Large intestine (tissue), 12 donors: Measurements from ENCODE around the gene OR1A1. TPM values are rescaled to one million over a fixed set of nuclear protein-coding genes. Genes with fewer than 3 reads are reported as not detected.
"Not testable (repeated sequence)": the region's sequence is repeated elsewhere in the genome, so short reads cannot be mapped to it uniquely, and the experiment has no call there.

ENCODE experiments used
- DNase-seq, 2 donors: peaks; one replicate each; pipeline versions ENCODE4 v3.0.0 to v3.0.0-alpha.2; 2013
- H3K27ac ChIP-seq: one replicate; pipeline ENCODE4 v1.5.1; 2013; ENCODE audit warnings: low read length
- H3K27me3 ChIP-seq: 2 replicates; pipeline ENCODE4 v1.6.1; 2013; ENCODE audit warnings: low read length; ENCODE audit not compliant: control insufficient read depth, insufficient read depth
- H3K36me3 ChIP-seq: 2 replicates; pipeline ENCODE4 v1.6.1; 2013; ENCODE audit warnings: low read length; ENCODE audit not compliant: control insufficient read depth, insufficient read depth
- H3K4me1 ChIP-seq: one replicate; pipeline ENCODE4 v1.6.1; 2013; ENCODE audit warnings: low read length; ENCODE audit not compliant: control insufficient read depth, insufficient read depth
- H3K4me3 ChIP-seq: one replicate; pipeline ENCODE4 v1.5.1; 2013; ENCODE audit warnings: low read length
- H3K9me3 ChIP-seq: one replicate; pipeline ENCODE4 v1.6.1; 2013; ENCODE audit warnings: mild to moderate bottlenecking, low read depth, low read length, moderate library complexity; ENCODE audit not compliant: control insufficient read depth
- WGBS: methylation state at CpG from one replicate; pipeline ENCODE4 v1.1.5; 2013; ENCODE audit warnings: low lambda C conversion rate; ENCODE audit not compliant: insufficient coverage; 5-methylcytosine and 5-hydroxymethylcytosine counted together
- long read RNA-seq, 11 donors: transcript quantifications; one replicate each; lab custom pipeline, GENCODE V29; 2026
- polyA plus RNA-seq: library from polyadenylated mRNA; unstranded; fragments of 120-200 nt; gene quantifications from one replicate; pipeline ENCODE4 v1.2.1, GENCODE V29; 2013

Gene OR1A1
- polyA plus RNA-seq, result not detected
- long read RNA-seq, donor 1, result 0 reads
- long read RNA-seq, donor 2, result 0 reads
- long read RNA-seq, donor 3, result 0 reads
- long read RNA-seq, donor 4, result 0 reads
- long read RNA-seq, donor 5, result 0 reads
- long read RNA-seq, donor 6, result 0 reads
- long read RNA-seq, donor 7, result 0 reads
- long read RNA-seq, donor 8, result 0 reads
- long read RNA-seq, donor 9, result 0 reads
- long read RNA-seq, donor 10, result 0 reads
- long read RNA-seq, donor 11, result 0 reads

DNA sequence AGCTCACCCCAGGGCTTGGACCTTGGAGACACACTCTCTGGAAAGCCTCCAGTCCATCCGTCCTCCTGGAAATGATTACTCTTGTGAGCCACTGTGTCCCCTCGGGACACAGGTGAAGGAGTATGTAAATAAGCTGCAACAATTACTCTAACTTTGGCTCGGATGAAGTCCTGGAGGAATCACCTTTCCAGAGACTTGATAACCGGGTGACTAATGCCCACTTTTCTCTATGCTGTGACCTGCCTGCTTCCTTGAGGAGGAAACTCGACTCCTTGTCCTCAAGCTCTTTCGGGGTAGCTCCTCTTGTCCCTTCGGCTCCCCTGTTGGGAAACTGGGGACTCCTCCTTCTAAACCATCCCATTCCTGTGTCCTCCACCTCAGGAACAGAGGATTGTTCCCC, at the start of gene OR1A1:
Gene OR1A1 (plus strand): TSS at position 301 of the 400 bp plus-strand sequence. CDS start 7,954 bp downstream, outside the sequence.
- no peaks in the 10 kb centered on the region for H3K4me1 ChIP-seq
- whole genome bisulfite sequencing, result no CpG with 5 or more reads among the region's 7 CpGs
- H3K27ac ChIP-seq, result no peak within 1 kb of the TSS
- no peaks in the 10 kb centered on the region for H3K27me3 ChIP-seq
- DNase-seq, result no peak
- no peaks in the 10 kb centered on the region for H3K9me3 ChIP-seq
- no peaks in the 10 kb centered on the region for H3K36me3 ChIP-seq
- H3K4me3 ChIP-seq, result no peak within 1 kb of the TSS

DNA sequence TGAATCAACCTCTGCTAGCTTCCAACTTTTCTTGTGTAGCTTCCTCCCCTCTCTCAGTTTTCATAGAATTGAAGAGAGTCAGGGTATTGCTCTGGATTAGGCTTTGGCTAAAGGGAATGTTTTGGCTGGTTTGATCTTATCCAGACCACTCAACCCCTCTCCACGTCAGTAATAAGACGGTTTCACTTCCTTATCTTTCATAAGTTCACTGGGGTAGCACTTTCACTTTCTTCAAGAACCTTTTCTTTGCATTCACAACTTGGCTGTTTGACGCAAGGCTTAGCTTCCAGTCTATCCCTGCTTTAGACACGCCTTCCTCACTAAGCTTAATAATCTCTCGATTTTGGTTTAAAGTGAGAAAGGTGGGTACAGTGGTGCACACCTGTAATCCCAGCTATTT, 39.9 kb upstream of the OR1A1 start:
- Histone ChIP-seq H3K4me3 (no peak overlapping the region), H3K27me3 (peaks cover 7% of the 10 kb centered on the region), H3K36me3 (no peaks in the 10 kb centered on the region), H3K27ac (no peak overlapping the region), H3K4me1 (no peaks in the 10 kb centered on the region), H3K9me3 (no peaks in the 10 kb centered on the region)
- WGBS, result no CpG with 5 or more reads among the region's 5 CpGs
- DNase-seq, result no peak

DNA sequence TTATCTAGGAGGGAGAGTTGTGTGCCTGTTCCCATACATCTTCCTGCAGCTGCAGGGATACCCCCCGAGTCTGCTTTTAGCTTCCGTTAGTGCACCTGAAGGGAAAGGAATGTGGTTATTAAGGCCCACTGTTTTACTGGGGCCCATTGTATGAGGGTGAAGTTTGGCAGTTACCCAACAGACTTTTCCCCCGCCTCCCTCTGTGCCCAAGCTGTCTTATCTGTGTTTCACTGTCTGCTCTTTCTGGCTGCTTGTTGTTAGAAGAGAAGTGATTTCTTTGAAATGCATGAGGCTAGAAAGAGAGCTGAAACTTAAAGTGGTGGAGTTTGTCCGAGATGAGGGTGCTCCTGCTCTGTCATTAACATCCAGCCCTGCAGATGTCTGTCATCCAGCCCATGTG, 17.5 kb upstream of the OR1A1 start:
- no peak for DNase-seq
- Histone ChIP-seq H3K36me3 (no peaks in the 10 kb centered on the region), H3K9me3 (no peaks in the 10 kb centered on the region), H3K27ac (no peak overlapping the region), H3K4me1 (no peaks in the 10 kb centered on the region), H3K4me3 (no peak overlapping the region), H3K27me3 (peaks cover 2% of the 10 kb centered on the region)
- no CpG with 5 or more reads among the region's 4 CpGs for WGBS

DNA sequence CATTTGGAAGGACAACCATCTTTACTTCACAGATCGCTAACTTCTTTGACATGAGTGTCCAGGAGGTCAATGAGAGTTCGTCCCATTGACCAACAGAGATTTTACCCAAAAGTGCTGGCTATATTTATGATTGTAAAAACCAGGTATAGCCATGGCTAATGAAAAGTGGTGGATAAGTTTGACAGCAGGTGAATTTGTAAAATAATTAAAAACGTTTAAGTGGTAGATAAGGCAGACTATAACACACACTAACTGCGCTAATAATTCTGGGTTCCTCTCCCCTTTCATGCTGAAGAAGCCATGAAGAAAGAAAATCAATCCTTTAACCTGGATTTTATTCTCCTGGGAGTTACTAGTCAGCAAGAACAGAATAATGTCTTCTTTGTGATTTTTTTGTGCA, 10.2 kb upstream of the OR1A1 start, which contains the start of gene OR1A2:
Gene OR1A2 (plus strand): TSS at position 301 of the 400 bp plus-strand sequence. CDS start 0 bp downstream, at position 301.
- 76% methylated on average over 2 of the region's 4 CpGs for WGBS
- H3K36me3 ChIP-seq, result no peaks in the 10 kb centered on the region
- no peak within 1 kb of the TSS for H3K27ac ChIP-seq
- peaks cover 3% of the 10 kb centered on the region for H3K9me3 ChIP-seq
- H3K4me1 ChIP-seq, result no peaks in the 10 kb centered on the region
- H3K27me3 ChIP-seq, result no peaks in the 10 kb centered on the region
- no peak for DNase-seq
- no peak within 1 kb of the TSS for H3K4me3 ChIP-seq

DNA sequence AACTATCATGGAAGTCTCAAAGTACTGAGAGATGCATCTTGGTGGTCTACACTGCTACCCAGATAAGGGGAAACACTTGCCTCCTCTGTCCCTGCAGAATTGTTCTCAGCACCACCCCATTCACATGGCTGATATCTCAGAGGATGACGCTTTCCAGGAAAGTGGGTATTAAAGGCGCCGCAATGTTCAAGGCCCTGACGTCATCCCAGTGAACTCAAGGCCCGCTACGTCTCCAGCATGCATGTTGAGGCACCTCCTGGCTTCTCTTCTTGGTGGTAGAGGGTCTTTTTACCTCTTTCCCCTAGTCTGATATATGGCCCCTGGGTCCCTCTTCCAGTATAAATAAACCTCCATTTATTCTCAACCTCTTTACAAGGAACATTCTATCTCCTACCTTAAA, 1.0 kb downstream of the OR1A1 start:
- no peak overlapping the region for H3K4me3 ChIP-seq
- H3K27me3 ChIP-seq, result no peaks in the 10 kb centered on the region
- DNase-seq, result no peak
- no peak overlapping the region for H3K27ac ChIP-seq
- H3K4me1 ChIP-seq, result no peaks in the 10 kb centered on the region
- WGBS, result no CpG with 5 or more reads among the region's 6 CpGs
- no peaks in the 10 kb centered on the region for H3K36me3 ChIP-seq
- H3K9me3 ChIP-seq, result no peaks in the 10 kb centered on the region

DNA sequence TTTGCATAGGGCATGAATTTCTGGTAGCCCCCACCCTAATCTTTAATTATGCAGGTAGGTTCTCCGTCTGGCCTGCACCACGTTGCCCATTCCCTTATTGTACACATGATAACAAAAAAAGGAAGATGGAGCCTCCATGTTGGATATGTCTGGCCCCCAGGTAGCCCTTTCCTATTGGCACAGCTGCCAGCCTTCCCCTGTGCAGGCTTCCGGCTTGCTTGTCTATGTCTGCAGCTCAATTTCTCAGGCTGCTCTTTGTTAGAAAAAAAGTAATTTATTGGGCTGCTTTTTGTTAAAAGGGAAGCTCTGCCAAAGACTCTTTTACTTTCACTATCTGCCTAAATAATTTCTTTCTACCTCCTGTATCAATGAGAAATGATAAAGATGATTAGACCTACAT, 5.5 kb downstream of the OR1A1 start:
- WGBS, result no CpG with 5 or more reads among the region's 3 CpGs
- Histone ChIP-seq H3K4me3 (no peak overlapping the region), H3K4me1 (no peaks in the 10 kb centered on the region), H3K27ac (no peak overlapping the region), H3K27me3 (no peaks in the 10 kb centered on the region), H3K36me3 (no peaks in the 10 kb centered on the region), H3K9me3 (no peaks in the 10 kb centered on the region)
- DNase-seq, result no peak

- no peak overlapping the region for H3K4me3 ChIP-seq
- H3K9me3 ChIP-seq, result no peaks in the 10 kb centered on the region
- no peak overlapping the region for H3K27ac ChIP-seq
- WGBS, result 77% methylated on average over 2 of the region's 6 CpGs
- no peak for DNase-seq
- no peaks in the 10 kb centered on the region for H3K36me3 ChIP-seq
- no peaks in the 10 kb centered on the region for H3K27me3 ChIP-seq
- no peaks in the 10 kb centered on the region for H3K4me1 ChIP-seq
Observed at GRCh38 chr17:3213587-3213986, 6.1 kb downstream of the OR1A1 start.

GRCh38 chr17:3219978-3220377, 12.5 kb downstream of the OR1A1 start:
- not testable (repeated sequence) for H3K27me3 ChIP-seq, H3K4me1 ChIP-seq, DNase-seq, H3K36me3 ChIP-seq, H3K4me3 ChIP-seq, H3K9me3 ChIP-seq, H3K27ac ChIP-seq
- WGBS, result no CpG with 5 or more reads among the region's 3 CpGs

GRCh38 chr17:3221850-3222249, 14.4 kb downstream of the OR1A1 start:
- 86% methylated on average over 1 of the region's 2 CpGs for WGBS
- Histone ChIP-seq H3K4me1 (no peaks in the 10 kb centered on the region), H3K9me3 (no peaks in the 10 kb centered on the region), H3K4me3 (no peak overlapping the region), H3K27ac (no peak overlapping the region), H3K27me3 (no peaks in the 10 kb centered on the region), H3K36me3 (no peaks in the 10 kb centered on the region)
- DNase-seq, result no peak

GRCh38 chr17:3222505-3222904, 15.0 kb downstream of the OR1A1 start:
- H3K27ac ChIP-seq, result no peak overlapping the region
- WGBS, result no CpG with 5 or more reads among the region's 2 CpGs
- no peaks in the 10 kb centered on the region for H3K4me1 ChIP-seq

GRCh38 chr17:3224721-3225352, 17.4 kb downstream of the OR1A1 start:
- not testable (repeated sequence) for H3K4me3 ChIP-seq, H3K9me3 ChIP-seq, H3K27ac ChIP-seq, H3K4me1 ChIP-seq, DNase-seq, H3K27me3 ChIP-seq, H3K36me3 ChIP-seq

More at GRCh38 chr17:3222505-3222904, 15.0 kb downstream of the OR1A1 start:
- H3K36me3 ChIP-seq, result no peaks in the 10 kb centered on the region
- H3K4me3 ChIP-seq, result no peak overlapping the region
- no peaks in the 10 kb centered on the region for H3K9me3 ChIP-seq
- DNase-seq, result no peak
- no peaks in the 10 kb centered on the region for H3K27me3 ChIP-seq
